Renal cortex interstitium (tissue), 11 donors: ENCODE results near the gene LRP4. TPM values are rescaled to one million over a fixed set of nuclear protein-coding genes. Genes with fewer than 3 reads are reported as not detected.

Source experiments
- DNase-seq, 11 donors: peaks; one replicate each; pipeline ENCODE4 v3.0.0-alpha.2; 2013; ENCODE audit warnings: low read depth in 9 of 11, low spot score in 4 of 11; ENCODE audit errors: extremely low read depth in 1 of 11
- polyA plus RNA-seq, 3 donors: library from polyadenylated mRNA; unstranded; fragments of 120-200 nt; gene quantifications; one replicate each; pipeline ENCODE4 v1.2.1, GENCODE V29; 2013; ENCODE audit not compliant: insufficient read length in 3 of 3

LRP4 gene
- polyA plus RNA-seq, 3 donors = 28.3 to 33.2 (median 30.5) TPM

DNA sequence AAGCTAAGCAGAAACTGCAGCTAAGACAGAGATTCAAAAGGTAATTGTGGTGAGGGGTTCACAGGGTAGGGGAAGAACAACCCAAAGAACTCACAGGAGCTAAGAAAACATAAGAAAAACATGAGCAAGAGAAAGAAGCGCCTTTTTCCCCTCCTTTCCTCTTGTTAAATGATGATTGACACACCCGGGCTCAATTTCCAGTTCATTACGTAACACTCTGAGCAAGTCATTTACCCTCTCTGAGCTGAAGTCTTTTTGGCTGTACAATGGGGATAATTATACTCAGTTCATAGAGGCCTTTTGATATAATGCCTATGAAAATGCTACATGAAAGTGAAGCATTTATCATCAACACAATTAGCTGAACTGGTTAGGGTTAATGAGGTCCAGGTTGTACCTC lies 17.2 kb downstream of the LRP4 start:
- DNase-seq = no peak

GRCh38 chr11:46900091-46900746 lies 18.1 kb downstream of the LRP4 start:
- DNase-seq = no peak

DNA sequence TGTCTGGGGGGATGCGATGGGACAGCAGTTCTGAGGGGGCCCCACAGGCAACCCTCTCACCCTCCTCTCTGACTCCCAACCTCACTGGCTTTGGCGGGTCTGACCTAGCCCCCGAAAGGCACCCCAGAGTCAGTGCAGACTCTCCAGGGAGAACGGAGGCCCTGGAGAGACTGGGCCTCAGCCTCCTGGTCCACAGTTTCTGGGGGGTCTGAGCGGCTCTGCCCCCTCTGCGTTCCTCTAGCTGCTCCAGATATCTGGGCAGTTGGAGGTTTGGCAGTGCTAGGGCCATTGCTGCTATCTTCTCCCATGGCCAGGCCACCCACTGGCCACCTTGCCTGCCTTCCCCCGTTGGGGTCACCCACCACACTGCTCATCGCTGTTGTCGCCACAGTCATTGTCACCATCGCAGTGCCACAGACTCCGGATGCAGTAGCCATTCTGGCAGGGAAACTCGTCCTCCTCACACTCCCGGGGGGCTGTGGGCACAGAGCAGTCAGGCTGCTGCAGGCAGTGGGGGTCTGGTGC lies 18.8 kb downstream of the LRP4 start:
- DNase-seq = no peak

DNA sequence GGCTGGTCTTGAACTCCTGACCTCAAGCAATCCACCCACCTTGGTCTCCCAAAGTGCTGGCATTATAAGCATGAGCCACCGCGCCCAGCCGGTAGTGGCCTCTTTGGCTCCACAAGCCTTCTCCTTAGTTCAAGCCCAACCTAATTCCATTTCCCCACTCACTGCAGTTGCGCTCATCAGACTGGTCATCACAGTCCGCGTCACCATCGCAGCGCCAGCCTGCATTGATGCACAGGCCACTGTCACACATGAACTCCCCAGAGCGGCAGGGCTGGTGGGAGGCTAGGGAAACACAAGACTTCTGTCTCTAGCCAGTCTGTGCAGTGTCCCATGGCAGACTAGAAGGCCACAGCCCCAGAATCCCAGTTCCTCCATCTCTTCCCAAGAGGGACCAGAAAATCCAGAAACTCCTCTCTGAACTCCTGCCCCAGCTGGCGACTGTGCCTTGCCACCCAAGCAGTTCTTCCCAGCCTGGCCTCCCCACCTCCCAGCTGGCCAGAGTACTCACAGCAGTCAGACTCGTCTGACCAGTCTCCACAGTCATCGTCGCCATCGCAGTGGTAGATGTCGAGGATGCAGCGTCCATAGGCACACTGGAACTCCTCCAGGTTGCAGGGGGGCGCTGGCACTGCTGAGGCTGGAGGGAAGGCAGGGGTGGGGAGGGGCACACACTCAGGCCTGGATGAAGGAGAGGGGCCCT lies 19.8 kb downstream of the LRP4 start:
- no peak for DNase-seq

DNA sequence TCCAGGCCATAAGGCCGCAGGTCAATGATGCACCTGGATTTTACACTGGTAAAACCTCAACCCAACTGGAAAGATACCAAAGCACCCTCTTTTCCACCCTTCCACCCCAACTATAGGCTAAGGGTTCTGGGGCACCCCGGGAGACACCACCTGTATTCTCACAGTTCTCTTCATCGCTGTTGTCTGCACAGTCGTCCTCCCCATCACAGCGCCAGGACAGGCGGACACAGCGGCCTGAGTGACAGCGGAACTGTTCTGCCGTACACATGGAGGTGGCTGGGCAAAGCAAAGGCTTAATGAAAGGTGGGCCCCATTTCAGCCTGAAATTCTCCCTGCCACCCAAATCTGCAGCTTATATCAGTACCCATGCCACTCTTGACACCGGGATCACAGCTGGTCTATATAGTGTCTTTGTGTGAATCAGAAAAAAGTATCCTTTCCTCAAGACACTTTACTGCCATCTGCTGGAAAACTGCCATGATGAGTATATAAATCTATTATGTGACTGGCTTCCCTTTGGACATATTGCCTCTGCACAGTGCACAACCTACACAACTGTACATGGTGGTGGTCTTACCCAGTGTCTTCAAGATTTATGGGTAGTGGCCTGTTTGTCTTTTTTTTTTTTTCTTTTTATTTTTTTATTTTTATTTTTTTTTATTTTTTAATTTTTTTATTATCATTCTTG lies 21.5 kb downstream of the LRP4 start:
- DNase-seq = peak in 1 of 11 donors; percentile 24

- no peak for DNase-seq
Measured at GRCh38 chr11:46895821-46896220, 22.5 kb downstream of the LRP4 start.

DNA sequence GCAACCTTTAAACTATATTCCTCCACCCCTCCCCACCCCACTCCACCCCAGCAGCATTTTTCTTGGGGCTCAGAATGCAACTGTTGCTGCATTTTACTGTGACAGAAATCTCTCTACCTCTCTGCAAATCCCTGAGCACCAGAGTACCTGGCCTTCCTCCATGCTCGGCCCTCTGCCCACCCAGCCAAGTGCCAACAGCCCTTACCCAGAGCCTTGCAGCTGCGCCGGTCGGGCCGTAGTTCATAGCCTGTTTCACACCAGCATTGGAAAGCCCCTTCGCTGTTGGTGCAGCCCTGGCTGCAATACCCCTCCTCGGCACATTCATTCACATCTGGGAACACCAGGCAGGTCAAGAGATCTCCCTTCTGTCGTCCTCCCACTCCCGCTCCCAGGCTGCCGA lies 23.4 kb downstream of the LRP4 start:
- DNase-seq = no peak

DNA sequence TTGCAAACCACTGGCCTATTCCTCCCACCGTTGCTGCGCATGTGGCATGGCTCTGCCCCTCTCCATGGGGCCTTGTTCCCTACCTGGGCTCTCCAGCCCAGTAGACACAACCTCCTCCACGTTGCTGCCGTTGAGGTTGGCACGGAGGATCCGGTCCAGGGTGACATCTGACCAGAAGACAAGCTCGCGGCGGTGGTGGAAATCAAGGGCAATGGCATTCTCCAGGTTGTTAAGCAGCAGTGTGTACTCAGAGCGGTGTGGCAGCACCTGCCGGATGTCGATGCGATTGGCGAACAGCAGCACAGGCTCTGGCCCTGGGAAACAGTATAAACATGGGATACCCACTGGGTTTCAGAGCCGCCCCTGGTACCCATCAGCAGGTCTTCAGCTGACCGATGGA lies 23.8 kb downstream of the LRP4 start:
- no peak for DNase-seq

DNA sequence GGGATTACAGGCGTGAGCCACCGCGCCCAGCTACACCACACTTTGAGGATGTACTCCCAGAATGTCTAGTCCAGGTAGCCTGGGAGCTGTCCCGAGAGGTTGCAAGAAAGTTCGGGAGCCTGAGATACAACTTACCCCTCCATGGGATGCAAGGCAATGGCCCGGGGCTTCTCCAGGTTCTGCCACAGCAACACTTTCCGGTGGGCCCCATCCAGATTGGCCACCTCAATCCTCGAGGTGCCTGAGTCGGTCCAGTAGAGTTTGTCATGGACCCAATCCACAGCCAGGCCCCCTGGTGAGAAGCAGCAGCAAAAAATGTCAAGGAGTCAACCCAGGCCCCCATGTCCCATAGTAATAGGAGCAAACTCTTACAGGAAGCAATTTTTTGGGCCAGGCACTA lies 25.5 kb downstream of the LRP4 start:
- DNase-seq = no peak

DNA sequence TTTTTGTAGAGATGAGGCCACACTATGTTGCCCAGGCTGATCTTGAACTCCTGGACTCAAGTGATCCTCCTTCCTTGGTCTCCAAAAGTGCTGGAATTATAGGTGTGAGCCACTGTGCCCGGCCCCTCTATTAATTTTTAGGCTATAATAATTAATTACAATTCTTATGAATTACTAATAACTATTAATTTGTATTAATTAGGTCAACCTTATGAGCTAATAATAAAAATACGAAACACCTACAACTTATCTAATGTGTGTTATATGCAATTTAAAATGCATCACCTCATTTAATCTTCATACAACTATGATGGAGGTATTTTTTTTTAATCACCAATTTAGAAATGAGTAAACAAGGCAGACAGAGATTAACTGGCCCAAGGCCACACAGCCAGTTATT lies 26.2 kb downstream of the LRP4 start:
- no peak for DNase-seq

DNA sequence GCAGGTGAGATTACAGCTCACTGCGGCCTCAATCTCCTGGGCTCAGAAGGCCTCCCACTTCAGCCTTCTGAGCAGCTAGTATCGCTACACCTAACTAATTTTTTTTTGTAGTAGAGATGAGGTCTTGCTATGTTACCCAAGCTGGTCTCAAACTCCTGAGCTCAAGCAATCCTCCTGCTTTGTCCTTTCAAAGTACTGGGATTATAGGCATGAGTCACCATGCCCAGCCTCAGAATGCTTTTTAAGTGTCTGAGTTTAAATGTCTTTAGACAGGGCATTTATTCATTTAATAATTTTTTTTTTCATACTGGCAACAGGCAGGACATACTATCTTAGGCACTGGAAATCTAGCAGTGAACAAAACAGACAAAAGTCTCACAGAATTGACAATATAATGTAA lies 27.7 kb downstream of the LRP4 start:
- no peak for DNase-seq

DNA sequence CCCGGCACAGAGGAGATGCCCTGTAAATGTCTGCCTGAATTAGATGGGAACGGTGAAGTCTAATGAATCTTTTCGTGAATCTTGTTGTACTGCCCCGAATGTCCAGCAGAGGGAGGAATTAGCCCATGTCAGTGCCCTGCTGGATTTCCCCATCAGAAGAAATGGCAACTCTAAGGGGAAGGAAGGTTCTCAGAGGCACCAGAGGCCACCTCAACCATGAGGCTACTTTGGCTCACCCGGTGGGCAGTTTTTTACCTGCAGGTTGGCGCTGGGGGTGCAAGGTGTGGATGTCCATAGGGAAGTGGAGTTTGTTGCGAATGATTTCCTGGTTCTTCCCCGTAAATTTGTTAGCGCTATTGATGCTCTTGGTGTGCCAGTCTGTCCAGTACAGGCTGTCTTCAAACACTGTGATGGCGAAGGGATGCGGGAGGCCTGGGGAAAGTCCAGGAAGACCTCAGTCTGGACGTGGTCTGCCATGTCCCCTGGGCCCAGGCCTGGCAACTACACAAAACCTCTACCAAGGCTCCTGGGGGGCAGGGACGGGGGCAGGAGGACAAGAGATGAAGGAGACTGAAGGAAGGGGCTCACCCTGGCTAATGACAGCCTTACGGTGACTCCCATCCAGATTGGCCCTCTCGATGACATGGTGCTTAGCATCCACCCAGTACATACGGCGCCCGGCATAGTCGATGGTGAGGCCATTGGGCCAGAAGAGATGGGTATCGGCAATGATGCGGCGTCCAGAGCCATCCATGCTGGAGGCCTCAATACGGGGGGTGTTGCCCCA lies 28.5 kb downstream of the LRP4 start:
- peak in 8 of 11 donors; percentile 39 to 75 (median 56) for DNase-seq

GRCh38 chr11:46889251-46889650 lies 29.1 kb downstream of the LRP4 start:
- DNase-seq = no peak

DNA sequence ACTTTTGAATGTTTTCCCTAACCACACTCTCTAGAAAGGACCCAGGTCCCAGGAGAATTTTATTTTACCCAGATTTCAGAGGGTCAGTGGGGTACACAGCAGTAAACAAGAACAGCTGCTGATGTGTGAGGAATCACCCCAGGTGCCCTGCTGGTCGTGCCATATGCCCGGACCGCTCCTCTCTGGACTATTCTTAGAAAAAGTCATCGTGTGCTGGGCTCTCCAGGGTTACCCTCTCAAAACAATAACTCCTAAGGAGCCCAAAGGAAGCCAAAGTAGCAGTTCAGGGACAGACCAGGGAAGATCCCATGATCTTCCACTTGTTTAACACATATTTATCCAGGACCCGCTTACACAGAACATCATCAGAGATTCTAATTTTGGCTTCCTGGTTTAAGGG lies 29.7 kb downstream of the LRP4 start:
- DNase-seq = no peak

DNA sequence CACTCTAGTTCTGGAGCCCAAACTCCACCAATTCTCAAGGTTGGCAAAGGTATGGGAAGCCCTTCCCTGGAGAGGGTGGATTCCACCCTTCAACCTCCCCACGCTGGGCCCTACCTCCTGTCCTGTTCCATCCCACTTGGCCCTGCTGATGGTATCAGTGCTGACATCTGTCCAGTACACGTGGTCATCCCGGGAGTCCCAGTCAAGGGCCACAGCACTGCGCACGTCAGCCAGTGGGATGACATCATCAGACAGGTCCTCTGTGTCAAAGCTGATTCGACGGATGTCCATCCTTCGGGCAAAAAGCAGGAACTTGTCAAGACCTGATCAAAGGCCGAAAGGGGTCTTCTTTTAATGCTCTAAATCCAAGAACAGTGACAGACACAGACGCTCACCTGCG lies 32.1 kb downstream of the LRP4 start:
- DNase-seq = no peak

- DNase-seq = no peak
Measured at GRCh38 chr11:46879056-46879585, 39.2 kb downstream of the LRP4 start.

GRCh38 chr11:46877580-46877979 lies 40.8 kb downstream of the LRP4 start:
- no peak for DNase-seq

DNA sequence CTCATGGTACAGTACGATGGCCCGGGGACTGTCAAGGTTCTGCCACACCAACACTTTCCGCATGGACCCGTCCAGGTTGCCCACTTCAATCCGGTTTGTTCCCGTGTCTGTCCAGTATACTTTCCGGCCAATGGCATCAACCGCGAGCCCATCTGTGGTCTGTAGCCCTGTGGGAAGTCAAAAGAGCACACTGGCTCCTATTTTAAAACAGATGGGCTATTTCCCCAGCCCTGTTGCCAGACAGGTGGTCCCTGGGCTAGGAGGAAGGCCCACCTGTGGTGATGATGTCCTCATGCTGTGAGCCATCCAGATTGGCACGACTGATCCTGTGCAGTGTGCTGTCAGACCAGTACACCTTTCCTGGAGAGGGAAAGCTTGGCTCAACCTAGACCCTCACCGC lies 41.9 kb downstream of the LRP4 start:
- DNase-seq = no peak

DNA sequence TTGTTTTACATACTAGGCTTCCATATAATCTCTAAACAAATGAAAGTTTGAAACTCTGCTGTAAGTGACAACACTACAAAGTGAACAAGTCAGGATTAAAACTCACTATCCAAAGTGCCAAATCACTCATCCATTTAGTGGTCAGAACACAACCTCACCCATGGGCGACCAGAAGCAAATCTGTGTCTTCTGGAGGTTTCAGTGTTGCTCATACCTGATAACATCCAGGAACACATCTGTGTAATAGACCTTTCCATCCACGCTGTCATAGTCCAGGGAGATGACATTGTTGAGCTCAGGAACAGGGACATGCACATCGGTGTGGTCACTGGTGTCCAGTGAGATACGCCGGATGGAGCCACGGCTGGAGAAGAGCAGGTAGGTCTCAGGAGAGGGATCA lies 43.8 kb downstream of the LRP4 start:
- no peak for DNase-seq
